Inferior parietal cortex (tissue), 1 donor: ENCODE results near the gene RAB1A.

ENCODE experiments used
- DNase-seq: peaks from one replicate; pipeline ENCODE4 v3.0.0-alpha.2; 2016; ENCODE audit errors: extremely low spot score

Gene RAB1A

GRCh38 chr2:65061146-65061909 is 68.6 kb downstream of the RAB1A start:
- DNase-seq: no peak

- DNase-seq: no peak
Observed at GRCh38 chr2:65059071-65059470, 70.8 kb downstream of the RAB1A start.

- no peak for DNase-seq
Observed at GRCh38 chr2:65057391-65058052, 72.4 kb downstream of the RAB1A start.

GRCh38 chr2:65057054-65057375 is 72.9 kb downstream of the RAB1A start:
- no peak for DNase-seq

GRCh38 chr2:65056215-65057053 is 73.5 kb downstream of the RAB1A start, which contains the start of gene CEP68:
Gene CEP68 (plus strand): TSS chr2:65056416. CDS start chr2:65069445, 13,029 bp downstream.
- peak; percentile 96 for DNase-seq

- DNase-seq: no peak
Observed at GRCh38 chr2:65055422-65056214, 74.3 kb downstream of the RAB1A start.

GRCh38 chr2:65054749-65055421 is 75.0 kb downstream of the RAB1A start:
- no peak for DNase-seq

GRCh38 chr2:65053199-65053598 is 76.7 kb downstream of the RAB1A start:
- no peak for DNase-seq

- DNase-seq: no peak
Observed at GRCh38 chr2:65050931-65051330, 79.0 kb downstream of the RAB1A start.

- DNase-seq: no peak
Observed at GRCh38 chr2:65049010-65049639, 80.8 kb downstream of the RAB1A start.

GRCh38 chr2:65046633-65047407 is 83.1 kb downstream of the RAB1A start:
- no peak for DNase-seq

GRCh38 chr2:65045651-65046050 is 84.3 kb downstream of the RAB1A start:
- no peak for DNase-seq

GRCh38 chr2:65044097-65044735 is 85.7 kb downstream of the RAB1A start:
- DNase-seq: no peak

- no peak for DNase-seq
Observed at GRCh38 chr2:65043001-65043400, 86.9 kb downstream of the RAB1A start.

GRCh38 chr2:65040400-65041261 is 89.3 kb downstream of the RAB1A start:
- peak; percentile 92 for DNase-seq

GRCh38 chr2:65039640-65040039 is 90.3 kb downstream of the RAB1A start:
- no peak for DNase-seq

GRCh38 chr2:65037178-65037577 is 92.7 kb downstream of the RAB1A start:
- DNase-seq: no peak
